HepG2 (cell line): ENCODE data around the gene ADAMTS20. TPM values are rescaled to one million over a fixed set of nuclear protein-coding genes. Genes with fewer than 3 reads are reported as not detected.

Experiments
- ATAC-seq: fragments of 200-7000 bp; cut with Tn5 transposase; 3 replicates; pipeline ENCODE4 v1.9.1; 2020; ENCODE audit warnings: mild to moderate bottlenecking, moderate library complexity
- BruUV-seq: library from RNA; stranded (reverse); fragments of 400-500 nt; replicated peaks from 2 replicates; lab custom pipeline; 2021; lab: Mats Ljungman, UMichigan
- CTCF ChIA-PET: fragments of 300-600 bp; formaldehyde crosslinking; extraction: SDS; loops from one replicate; lab custom pipeline; 2021; ENCODE audit warnings: low total read pairs, inconsistent platforms, low intra/inter-chr PET ratio; lab: Yijun Ruan, JAX
- POLR2A ChIA-PET: fragments of 350-600 bp; sonication (Branson Sonifier 250); formaldehyde crosslinking; loops from one replicate; lab custom pipeline; 2020; ENCODE audit warnings: antibody characterized with exemption, inconsistent platforms; lab: Yijun Ruan, JAX
- DNase-seq: peaks from one replicate; pipeline ENCODE4 v3.0.0-alpha.2; 2015; ENCODE audit warnings: low spot score
- FAIRE-seq: peaks from 3 replicates; lab custom pipeline; 2011; peaks lifted over from hg19 to GRCh38; lab: Jason Lieb, UNC
- H2AFZ ChIP-seq: one replicate; pipeline ENCODE4 v1.6.1; 2011; ENCODE audit warnings: low read length, inconsistent platforms
- H3K27ac ChIP-seq: fragments of 300-600 bp; 3 replicates; pipeline ENCODE4 v1.8.0; 2011; ENCODE audit warnings: mixed run types, mild to moderate bottlenecking, mixed read lengths, low read length, inconsistent platforms; ENCODE audit not compliant: insufficient read depth; ENCODE audit errors: extremely low read length
- H3K27me3 ChIP-seq, 2 experiments: fragments of 200-600 bp in 1 of 2; 2 replicates in 1 of 2; 3 replicates in 1 of 2; pipeline versions ENCODE4 v1.6.0 to v1.8.0; 2011; ENCODE audit warnings: low read length in 2 of 2, mild to moderate bottlenecking in 2 of 2, moderate library complexity in 2 of 2, inconsistent platforms in 1 of 2; ENCODE audit not compliant: insufficient read depth in 2 of 2, control insufficient read depth in 1 of 2
- H3K36me3 ChIP-seq, 2 experiments: fragments of 200-600 bp in 1 of 2; replicated peaks in 1 of 2; 2 replicates in 1 of 2; 3 replicates in 1 of 2; pipeline versions ENCODE4 v1.5.1 to v1.8.0; 2011; ENCODE audit warnings: low read length in 2 of 2, inconsistent platforms in 1 of 2; ENCODE audit not compliant: insufficient read depth in 2 of 2, control insufficient read depth in 1 of 2
- H3K4me1 ChIP-seq: 2 replicates; pipeline ENCODE4 v1.5.1; 2012; ENCODE audit warnings: low read length, inconsistent platforms; ENCODE audit not compliant: insufficient read depth
- H3K4me2 ChIP-seq: 2 replicates; pipeline ENCODE4 v1.6.0; 2011; ENCODE audit warnings: low read depth, low read length, inconsistent platforms
- H3K4me3 ChIP-seq, 3 experiments: fragments of 200-600 bp in 1 of 3; sonication (generic), shearing (Covaris generic) in 1 of 3; replicated peaks in 1 of 3; 2 replicates each; pipeline ENCODE4 v1.5.1; 2011 to 2016; ENCODE audit warnings: low read length in 3 of 3, inconsistent platforms in 2 of 3, low read depth in 2 of 3, mild to moderate bottlenecking in 2 of 3, control low read depth in 1 of 3, mixed read lengths in 1 of 3; ENCODE audit not compliant: insufficient read depth in 1 of 3
- H3K79me2 ChIP-seq: one replicate; pipeline ENCODE4 v1.6.1; 2011; ENCODE audit warnings: low read length, inconsistent platforms; ENCODE audit not compliant: insufficient read depth
- H3K9ac ChIP-seq: 2 replicates; pipeline ENCODE4 v1.6.0; 2011; ENCODE audit warnings: mild to moderate bottlenecking, low read depth, low read length, inconsistent platforms; ENCODE audit not compliant: insufficient read depth
- H3K9me3 ChIP-seq: 2 replicates; pipeline ENCODE4 v1.5.1; 2012; ENCODE audit warnings: mild to moderate bottlenecking, low read length
- H4K20me1 ChIP-seq: 2 replicates; pipeline ENCODE4 v1.6.0; 2011; ENCODE audit warnings: inconsistent platforms, mild to moderate bottlenecking, low read length, moderate library complexity; ENCODE audit not compliant: insufficient read depth
- ARNT2 ChIP-seq: sonication (generic); formaldehyde crosslinking; IDR thresholded peaks from 2 replicates; pipeline ENCODE4 v1.8.0; 2022; ENCODE audit warnings: mild to moderate bottlenecking, low read depth, missing genetic modification reagents, moderate library complexity
- DPF2 ChIP-seq: sonication (generic); formaldehyde crosslinking; IDR thresholded peaks from 2 replicates; pipeline ENCODE4 v1.4.0; 2020; ENCODE audit warnings: mild to moderate bottlenecking, low read depth, missing genetic modification reagents, borderline replicate concordance
- ELF3 ChIP-seq: IDR thresholded peaks from 2 replicates; pipeline ENCODE4 v1.6.1; 2016; ENCODE audit warnings: missing genetic modification reagents, missing compliant biosample characterization
- FOSL2 ChIP-seq: sonication (generic); formaldehyde crosslinking; IDR thresholded peaks from 2 replicates; pipeline ENCODE4 v1.4.0; 2020; ENCODE audit warnings: missing genetic modification reagents
- HDAC6 ChIP-seq: fragments of 200-600 bp; sonication (generic); IDR thresholded peaks from 2 replicates; pipeline ENCODE4 v1.7.0; 2017; ENCODE audit warnings: mild to moderate bottlenecking, antibody characterized with exemption, low read length, low read depth
- HMG20B ChIP-seq: conservative IDR thresholded peaks from 2 replicates; pipeline ENCODE4 v1.6.1; 2016; ENCODE audit warnings: missing genetic modification reagents, missing compliant biosample characterization
- HOXA3 ChIP-seq: sonication (generic); formaldehyde crosslinking; IDR thresholded peaks from 2 replicates; pipeline ENCODE4 v1.5.0; 2020; ENCODE audit warnings: missing genetic modification reagents
- JDP2 ChIP-seq: sonication (generic); formaldehyde crosslinking; IDR thresholded peaks from 2 replicates; pipeline ENCODE4 v1.8.1; 2022; ENCODE audit warnings: missing genetic modification reagents, borderline replicate concordance
- KDM6A ChIP-seq: IDR thresholded peaks from 2 replicates; pipeline ENCODE4 v1.6.1; 2016; ENCODE audit warnings: low read depth
- MTA3 ChIP-seq: sonication (generic); formaldehyde crosslinking; IDR thresholded peaks from 2 replicates; pipeline ENCODE4 v1.4.0; 2020; ENCODE audit warnings: missing genetic modification reagents
- NR2F1 ChIP-seq, 2 experiments: fragments of 450-650 bp in 1 of 2; formaldehyde crosslinking in 1 of 2; IDR thresholded peaks; 2 replicates each; pipeline versions ENCODE4 v1.5.0 to v1.6.1; 2016 to 2020; ENCODE audit warnings: mild to moderate bottlenecking in 1 of 2, missing compliant biosample characterization in 1 of 2, missing genetic modification reagents in 1 of 2, moderate library complexity in 1 of 2
- REXO4 ChIP-seq: sonication (generic); formaldehyde crosslinking; IDR thresholded peaks from 2 replicates; pipeline ENCODE4 v1.8.0; 2022; ENCODE audit warnings: missing genetic modification reagents, mild to moderate bottlenecking, borderline replicate concordance
- TBX3 ChIP-seq: fragments of 450-650 bp; IDR thresholded peaks from 2 replicates; pipeline ENCODE4 v1.6.1; 2017; ENCODE audit warnings: antibody characterized with exemption, mild to moderate bottlenecking, inconsistent platforms, borderline replicate concordance
- ZBTB21 ChIP-seq: sonication (generic); formaldehyde crosslinking; IDR thresholded peaks from 2 replicates; pipeline ENCODE4 v1.4.0; 2020; ENCODE audit warnings: missing genetic modification reagents
- ZKSCAN1 ChIP-seq: fragments of 150-350 bp; IDR thresholded peaks from 2 replicates; pipeline ENCODE4 v1.6.1; 2014; ENCODE audit warnings: low read length
- ZNF33B ChIP-seq: sonication (generic); formaldehyde crosslinking; IDR thresholded peaks from 2 replicates; pipeline ENCODE4 v1.5.1; 2020; ENCODE audit warnings: mild to moderate bottlenecking, missing genetic modification reagents
- ZNF382 ChIP-seq: sonication (generic); formaldehyde crosslinking; IDR thresholded peaks from 2 replicates; pipeline ENCODE4 v1.5.0; 2020; ENCODE audit warnings: missing genetic modification reagents, mild to moderate bottlenecking, borderline replicate concordance
- WGBS: methylation state at CpG from one replicate; pipeline ENCODE4 v1.1.6; 2017; ENCODE audit warnings: low lambda C conversion rate; 5-methylcytosine and 5-hydroxymethylcytosine counted together
- in situ Hi-C: cut with HindIII; loops from 2 replicates; pipeline ENCODE4 v1.10.0; 2017; ENCODE audit warnings: low pct_unique_long_range_greater_than_20kb; ENCODE audit not compliant: extremely low pct_ligation_motif_present
- intact Hi-C: fragments of 100-400 bp; cut with micrococcal nuclease; formaldehyde crosslinking; loops from one replicate; pipeline ENCODE4 v1.10.0; 2022; ENCODE audit not compliant: unreplicated experiment
- polyA plus RNA-seq, 8 experiments: library from polyadenylated mRNA; depleted of rRNA in 3 of 8; stranded (reverse) in 7 of 8; unstranded in 1 of 8; fragments of >200 nt; fragmentation: Illumina TruSeq in 4 of 8; extraction: Trizol in 4 of 8; gene quantifications; 2 replicates each; pipeline versions ENCODE4 v1.2.1 to v1.2.3, GENCODE V29; 2011 to 2016; ENCODE audit warnings: low read depth in 4 of 8, missing spikeins in 1 of 8, mixed read lengths in 1 of 8; ENCODE audit not compliant: insufficient read depth in 1 of 8
- total RNA-seq, 5 experiments: library from RNA; depleted of rRNA; stranded (reverse); fragments of >200 nt; fragmentation: Illumina TruSeq; extraction: Trizol; gene quantifications; 2 replicates each; pipeline ENCODE4 v1.2.3, GENCODE V29; 2016; ENCODE audit warnings: low read depth in 1 of 5
- TF ChIP-seq, protein P1 (sequence below): IDR thresholded peaks from 2 replicates; pipeline ENCODE4 v1.6.1; 2016; ENCODE audit warnings: low read depth, control low read depth
- TF ChIP-seq, protein P2 (sequence below): sonication (generic); formaldehyde crosslinking; IDR thresholded peaks from 2 replicates; pipeline ENCODE4 v1.4.0; 2020; ENCODE audit warnings: missing genetic modification reagents

The ADAMTS20 gene
- total and polyA plus RNA-seq, 2 of the 13 experiments (the other 11 are each of a cell fraction or from before 2014, with no cell fraction given), result not detected

DNA sequence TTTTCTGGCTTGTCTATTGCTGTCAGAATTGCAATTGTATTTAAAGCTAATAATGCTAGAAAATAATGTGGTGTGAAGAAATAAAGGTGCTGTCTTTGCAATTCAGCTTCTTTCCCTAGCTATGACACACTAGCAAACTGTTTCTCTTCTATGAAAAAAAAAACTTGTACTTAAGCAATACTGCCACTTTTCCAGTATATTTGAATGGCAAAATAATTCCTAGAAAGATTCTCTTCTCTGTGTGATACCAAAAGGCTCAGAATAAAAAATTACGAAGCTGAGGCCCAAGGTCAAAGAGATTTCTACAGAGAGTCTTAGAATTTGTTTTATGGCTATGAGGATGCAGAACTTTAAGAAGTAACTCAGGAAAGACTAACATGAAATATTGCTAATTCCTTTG lies 235.5 kb downstream of the ADAMTS20 start:
- POLR2A ChIA-PET, result no interaction called here
- DNase-seq (no peak), FAIRE-seq (no peak), ATAC-seq (no peak)
- intact Hi-C loops (no loop called here), in situ Hi-C loops (no loop called here)
- Histone ChIP-seq H4K20me1 (no peaks in the 10 kb centered on the region), H3K4me3 (no peak overlapping the region), H3K9me3 (no peaks in the 10 kb centered on the region), H2AFZ (no peak overlapping the region), H3K36me3 (no peaks in the 10 kb centered on the region), H3K27me3 (no peaks in the 10 kb centered on the region), H3K79me2 (no peaks in the 10 kb centered on the region), H3K9ac (no peak overlapping the region), H3K4me1 (no peaks in the 10 kb centered on the region), H3K27ac (no peak overlapping the region), H3K4me2 (no peak overlapping the region)
- TF ChIP-seq MTA3 (no peak), DPF2 (CRISPR knock-in tag) (no peak), ZNF33B (no peak), HDAC6 (no peak), NR2F1 (CRISPR knock-in tag; IDR thresholded peaks at IDR 0.05) (no peak), REXO4 (CRISPR knock-in tag) (no peak), FOSL2 (no peak), ARNT2 (CRISPR knock-in tag) (no peak), HMG20B (no peak), HOXA3 (no peak), ZNF382 (no peak), TBX3 (no peak), ZBTB21 (CRISPR knock-in tag) (no peak), JDP2 (CRISPR knock-in tag) (no peak), KDM6A (no peak), ZKSCAN1 (no peak), ELF3 (CRISPR knock-in tag) (no peak)
- TF ChIP-seq, protein P1, sequence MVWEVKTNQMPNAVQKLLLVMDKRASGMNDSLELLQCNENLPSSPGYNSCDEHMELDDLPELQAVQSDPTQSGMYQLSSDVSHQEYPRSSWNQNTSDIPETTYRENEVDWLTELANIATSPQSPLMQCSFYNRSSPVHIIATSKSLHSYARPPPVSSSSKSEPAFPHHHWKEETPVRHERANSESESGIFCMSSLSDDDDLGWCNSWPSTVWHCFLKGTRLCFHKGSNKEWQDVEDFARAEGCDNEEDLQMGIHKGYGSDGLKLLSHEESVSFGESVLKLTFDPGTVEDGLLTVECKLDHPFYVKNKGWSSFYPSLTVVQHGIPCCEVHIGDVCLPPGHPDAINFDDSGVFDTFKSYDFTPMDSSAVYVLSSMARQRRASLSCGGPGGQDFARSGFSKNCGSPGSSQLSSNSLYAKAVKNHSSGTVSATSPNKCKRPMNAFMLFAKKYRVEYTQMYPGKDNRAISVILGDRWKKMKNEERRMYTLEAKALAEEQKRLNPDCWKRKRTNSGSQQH, result no peak
- TF ChIP-seq, protein P2, sequence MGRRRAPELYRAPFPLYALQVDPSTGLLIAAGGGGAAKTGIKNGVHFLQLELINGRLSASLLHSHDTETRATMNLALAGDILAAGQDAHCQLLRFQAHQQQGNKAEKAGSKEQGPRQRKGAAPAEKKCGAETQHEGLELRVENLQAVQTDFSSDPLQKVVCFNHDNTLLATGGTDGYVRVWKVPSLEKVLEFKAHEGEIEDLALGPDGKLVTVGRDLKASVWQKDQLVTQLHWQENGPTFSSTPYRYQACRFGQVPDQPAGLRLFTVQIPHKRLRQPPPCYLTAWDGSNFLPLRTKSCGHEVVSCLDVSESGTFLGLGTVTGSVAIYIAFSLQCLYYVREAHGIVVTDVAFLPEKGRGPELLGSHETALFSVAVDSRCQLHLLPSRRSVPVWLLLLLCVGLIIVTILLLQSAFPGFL (CRISPR knock-in tag), result no peak
- BruUV-seq, result no TSS peak
- CTCF ChIA-PET, result no interaction called here
- 0% methylated on average over 1 of the region's 1 CpG for WGBS
